Parathyroid adenoma (tissue), 2 donors: ENCODE results near the gene ARFGAP3.
"Not testable (repeated sequence)": the region's sequence is repeated elsewhere in the genome, so short reads cannot be mapped to it uniquely, and the experiment has no call there.

ENCODE experiments used
- H2AFZ ChIP-seq: fragments of 300-600 bp; sonication (generic); one replicate; pipeline ENCODE4 v1.7.0; 2017; ENCODE audit warnings: antibody characterized with exemption, mild to moderate bottlenecking
- H3K27ac ChIP-seq: fragments of 300-600 bp; sonication (generic); one replicate; pipeline ENCODE4 v1.7.0; 2017
- H3K27me3 ChIP-seq: fragments of 300-600 bp; sonication (generic); one replicate; pipeline ENCODE4 v1.7.0; 2017; ENCODE audit warnings: low read length; ENCODE audit not compliant: control insufficient read depth, insufficient read depth
- H3K36me3 ChIP-seq: fragments of 300-600 bp; sonication (generic); one replicate; pipeline ENCODE4 v1.7.0; 2017; ENCODE audit warnings: low read length; ENCODE audit not compliant: control insufficient read depth, insufficient read depth
- H3K4me1 ChIP-seq: fragments of 300-600 bp; sonication (generic); one replicate; pipeline ENCODE4 v1.7.0; 2017; ENCODE audit warnings: control low read depth
- H3K4me2 ChIP-seq: fragments of 300-600 bp; sonication (generic); one replicate; pipeline ENCODE4 v1.7.0; 2017; ENCODE audit warnings: low read length
- H3K4me3 ChIP-seq: fragments of 300-600 bp; sonication (generic); one replicate; pipeline ENCODE4 v1.7.0; 2017; ENCODE audit warnings: low read depth, low read length
- H3K79me2 ChIP-seq: fragments of 300-600 bp; sonication (generic); one replicate; pipeline ENCODE4 v1.7.0; 2017; ENCODE audit warnings: control low read depth
- H3K9ac ChIP-seq: fragments of 300-600 bp; sonication (generic); one replicate; pipeline ENCODE4 v1.7.0; 2017; ENCODE audit warnings: mild to moderate bottlenecking
- H3K9me3 ChIP-seq: fragments of 300-600 bp; sonication (generic); one replicate; pipeline ENCODE4 v1.7.0; 2017; ENCODE audit warnings: low read length; ENCODE audit not compliant: control insufficient read depth
- CTCF ChIP-seq: fragments of 300-600 bp; sonication (generic); IDR thresholded peaks from one replicate; pipeline ENCODE4 v1.7.0; 2017; ENCODE audit warnings: antibody characterized with exemption, mild to moderate bottlenecking
- donor health status: primary hyperparathyroidism.

Gene ARFGAP3

GRCh38 chr22:42764895-42765363, 92.1 kb downstream of the ARFGAP3 start:
- Histone ChIP-seq H3K27me3 (no peaks in the 10 kb centered on the region), H3K27ac (no peak overlapping the region), H2AFZ (no peak overlapping the region), H3K36me3 (no peaks in the 10 kb centered on the region), H3K9me3 (no peaks in the 10 kb centered on the region), H3K79me2 (no peaks in the 10 kb centered on the region), H3K9ac (no peak overlapping the region), H3K4me2 (no peak overlapping the region), H3K4me1 (no peaks in the 10 kb centered on the region), H3K4me3 (no peak overlapping the region)
- no peak for TF ChIP-seq CTCF

GRCh38 chr22:42763965-42764480, 93.0 kb downstream of the ARFGAP3 start:
- Histone ChIP-seq H3K27ac (no peak overlapping the region), H3K4me1 (no peaks in the 10 kb centered on the region), H3K4me3 (no peak overlapping the region), H3K36me3 (no peaks in the 10 kb centered on the region), H3K27me3 (no peaks in the 10 kb centered on the region), H3K9me3 (no peaks in the 10 kb centered on the region), H3K9ac (no peak overlapping the region), H2AFZ (no peak overlapping the region), H3K4me2 (no peak overlapping the region), H3K79me2 (no peaks in the 10 kb centered on the region)
- no peak for TF ChIP-seq CTCF

- H3K4me1 ChIP-seq: no peaks in the 10 kb centered on the region
- H3K27ac ChIP-seq: no peak overlapping the region
- no peak for TF ChIP-seq CTCF
- no peaks in the 10 kb centered on the region for H3K79me2 ChIP-seq
- H2AFZ ChIP-seq: no peak overlapping the region
- no peaks in the 10 kb centered on the region for H3K27me3 ChIP-seq
- no peak overlapping the region for H3K4me2 ChIP-seq
- no peak overlapping the region for H3K9ac ChIP-seq
- no peak overlapping the region for H3K4me3 ChIP-seq
- no peaks in the 10 kb centered on the region for H3K36me3 ChIP-seq
- no peaks in the 10 kb centered on the region for H3K9me3 ChIP-seq
Observed at GRCh38 chr22:42760806-42761565, 96.1 kb downstream of the ARFGAP3 start.

DNA sequence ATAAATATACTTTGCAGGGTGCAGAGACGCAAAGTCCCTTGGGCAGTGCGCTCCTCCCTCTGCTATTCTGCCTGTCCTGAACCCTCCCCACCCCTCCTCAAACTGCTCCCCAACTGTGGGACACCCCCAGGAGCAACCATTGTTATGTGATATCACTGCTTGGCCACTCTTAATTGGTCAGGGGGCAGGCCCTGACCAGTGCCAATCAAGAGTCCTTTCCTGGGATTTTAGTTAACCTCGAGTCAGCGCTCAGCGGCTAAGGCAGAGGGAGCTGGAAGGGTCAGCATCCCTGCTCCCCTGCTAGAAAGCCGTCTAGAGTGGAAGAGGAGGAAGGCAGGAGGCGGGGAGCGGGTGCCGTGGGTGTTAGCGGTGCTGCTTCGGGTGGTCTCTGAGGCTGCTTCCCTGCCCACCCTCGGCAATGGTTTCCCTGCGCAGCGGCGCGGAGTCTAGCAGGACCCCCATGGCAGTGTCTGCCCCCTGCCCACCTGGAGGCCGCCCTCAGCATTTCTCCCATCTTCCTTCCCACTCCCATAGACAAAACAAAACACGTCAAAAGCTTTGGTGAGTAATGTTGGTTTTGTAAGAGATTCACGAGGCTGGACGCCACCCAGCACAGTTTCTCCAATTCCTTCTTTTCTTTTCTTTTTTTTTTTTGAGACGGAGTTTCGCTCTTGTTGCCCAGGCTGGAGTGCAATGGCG, 98.0 kb downstream of the ARFGAP3 start:
- Histone ChIP-seq H3K9ac (no peak overlapping the region), H3K4me3 (no peak overlapping the region), H3K79me2 (no peaks in the 10 kb centered on the region), H3K9me3 (no peaks in the 10 kb centered on the region), H3K27me3 (no peaks in the 10 kb centered on the region), H3K27ac (no peak overlapping the region), H3K4me2 (no peak overlapping the region), H2AFZ (no peak overlapping the region), H3K36me3 (no peaks in the 10 kb centered on the region), H3K4me1 (no peaks in the 10 kb centered on the region)
- no peak for TF ChIP-seq CTCF

- not testable (repeated sequence) for H3K9me3 ChIP-seq, H3K9ac ChIP-seq, H2AFZ ChIP-seq, H3K36me3 ChIP-seq, H3K4me2 ChIP-seq, H3K4me1 ChIP-seq, H3K4me3 ChIP-seq, H3K27me3 ChIP-seq, H3K79me2 ChIP-seq, H3K27ac ChIP-seq
Observed at GRCh38 chr22:42755553-42755952, 101.5 kb downstream of the ARFGAP3 start.

DNA sequence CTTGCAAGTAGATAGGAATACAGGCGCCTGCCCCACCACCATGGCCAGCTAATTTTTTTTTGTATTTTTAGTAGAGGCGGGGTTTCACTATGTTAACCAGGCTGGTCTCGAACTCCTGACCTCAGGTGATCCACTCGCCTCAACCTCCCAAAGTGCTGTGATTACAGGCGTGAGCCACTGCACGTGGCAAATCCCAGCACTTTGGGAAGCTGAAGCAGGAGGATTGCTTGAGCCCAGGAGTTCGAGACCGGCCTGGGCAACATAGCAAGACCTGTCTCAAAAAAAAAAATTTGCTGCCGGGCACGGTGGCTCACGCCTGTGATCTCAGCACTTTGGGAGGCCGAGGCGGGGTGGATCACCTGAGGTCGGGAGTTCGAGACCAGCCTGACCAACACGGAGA, 102.0 kb downstream of the ARFGAP3 start:
- not testable (repeated sequence) for H3K27ac ChIP-seq

More for the DNA sequence above, 102.0 kb downstream of the ARFGAP3 start:
- H3K9ac ChIP-seq, H3K79me2 ChIP-seq, H3K27me3 ChIP-seq, H3K4me1 ChIP-seq, H3K4me2 ChIP-seq, H2AFZ ChIP-seq, H3K9me3 ChIP-seq, H3K4me3 ChIP-seq, H3K36me3 ChIP-seq: not testable (repeated sequence)
